Suprapubic skin (tissue), 4 donors: ENCODE data around the gene GPR50.

Experiments used
- CTCF ChIP-seq, 2 donors: fragments of 200-600 bp in 1 of 2; fragments of 450-650 bp in 1 of 2; sonication (generic) in 1 of 2; IDR thresholded peaks; one replicate each; pipeline ENCODE4 v1.5.1; 2016 to 2019; ENCODE audit warnings: antibody characterized with exemption in 2 of 2, mild to moderate bottlenecking in 1 of 2, moderate library complexity in 1 of 2
- EP300 ChIP-seq: sonication (generic); formaldehyde crosslinking; IDR thresholded peaks from one replicate; pipeline ENCODE4 v1.6.1; 2017; ENCODE audit warnings: antibody characterized with exemption
- POLR2A ChIP-seq, 2 donors: fragments of 450-650 bp; IDR thresholded peaks; one replicate each; pipeline ENCODE4 v1.6.1; 2017; ENCODE audit warnings: antibody characterized with exemption in 2 of 2, mild to moderate bottlenecking in 2 of 2, moderate library complexity in 2 of 2
- POLR2AphosphoS5 ChIP-seq, 3 donors: sonication (generic); formaldehyde crosslinking; IDR thresholded peaks; one replicate each; pipeline ENCODE4 v1.6.1; 2017; ENCODE audit warnings: antibody characterized with exemption in 3 of 3

- no peak for TF ChIP-seq CTCF (IDR thresholded peaks at IDR 0.05)
- TF ChIP-seq EP300: no peak
- TF ChIP-seq POLR2A (IDR thresholded peaks at IDR 0.05): no peak
- TF ChIP-seq POLR2AphosphoS5 (IDR thresholded peaks at IDR 0.05): no peak
These were observed 4.0 kb downstream of the GPR50 start for GRCh38 chrX:151180400-151180799.
